Astrocyte (in vitro differentiated cells and primary cell): ENCODE measurements around the gene CCDC78. TPM values are rescaled to one million over a fixed set of nuclear protein-coding genes. Genes with fewer than 3 reads are reported as not detected.

Experiments
- DNase-seq: peaks from one replicate; pipeline ENCODE4 v3.0.0-alpha.2; 2010; ENCODE audit warnings: low read depth
- FAIRE-seq: peaks from 2 replicates; lab custom pipeline; 2011; peaks lifted over from hg19 to GRCh38; lab: Jason Lieb, UNC
- H2AFZ ChIP-seq: 2 replicates; pipeline ENCODE4 v1.6.0; 2012; ENCODE audit warnings: low read depth, low read length, inconsistent platforms
- H3K27ac ChIP-seq: 2 replicates; pipeline ENCODE4 v1.5.1; 2011; ENCODE audit warnings: low read depth, low read length, inconsistent platforms
- H3K27me3 ChIP-seq: 2 replicates; pipeline ENCODE4 v1.6.0; 2011; ENCODE audit warnings: low read length, inconsistent platforms; ENCODE audit not compliant: insufficient read depth
- H3K36me3 ChIP-seq: 2 replicates; pipeline ENCODE4 v1.5.1; 2011; ENCODE audit warnings: low read length, inconsistent platforms; ENCODE audit not compliant: insufficient read depth
- H3K4me1 ChIP-seq: 2 replicates; pipeline ENCODE4 v1.5.1; 2011; ENCODE audit warnings: low read length, inconsistent platforms; ENCODE audit not compliant: insufficient read depth
- H3K4me2 ChIP-seq: 2 replicates; pipeline ENCODE4 v1.6.0; 2012; ENCODE audit warnings: low read length, inconsistent platforms
- H3K4me3 ChIP-seq: 2 replicates; pipeline ENCODE4 v1.5.1; 2011; ENCODE audit warnings: low read depth, mild to moderate bottlenecking, low read length, inconsistent platforms; ENCODE audit not compliant: insufficient read depth
- H3K79me2 ChIP-seq: 2 replicates; pipeline ENCODE4 v1.6.0; 2012; ENCODE audit warnings: mild to moderate bottlenecking, low read length, inconsistent platforms; ENCODE audit not compliant: insufficient read depth
- H3K9ac ChIP-seq: 2 replicates; pipeline ENCODE4 v1.6.0; 2012; ENCODE audit warnings: mild to moderate bottlenecking, low read length, inconsistent platforms
- H3K9me3 ChIP-seq: 2 replicates; pipeline ENCODE4 v1.5.1; 2012; ENCODE audit warnings: low read depth, mild to moderate bottlenecking, low read length, inconsistent platforms; ENCODE audit not compliant: insufficient read depth
- H4K20me1 ChIP-seq: 2 replicates; pipeline ENCODE4 v1.6.0; 2012; ENCODE audit warnings: low read length, inconsistent platforms; ENCODE audit not compliant: insufficient read depth
- H3K27ac Mint-ChIP-seq: one replicate; pipeline ENCODE4 v1.8.0; 2021; ENCODE audit warnings: mild to moderate bottlenecking, mixed read lengths; ENCODE audit not compliant: unreplicated experiment
- H3K27me3 Mint-ChIP-seq: one replicate; pipeline ENCODE4 v1.8.0; 2021; ENCODE audit warnings: low read depth, mixed read lengths; ENCODE audit not compliant: unreplicated experiment
- H3K36me3 Mint-ChIP-seq: one replicate; pipeline ENCODE4 v1.8.0; 2021; ENCODE audit warnings: low read depth, mixed read lengths; ENCODE audit not compliant: unreplicated experiment
- H3K4me1 Mint-ChIP-seq: one replicate; pipeline ENCODE4 v1.8.0; 2021; ENCODE audit warnings: low read depth, mixed read lengths; ENCODE audit not compliant: unreplicated experiment
- H3K4me3 Mint-ChIP-seq: one replicate; pipeline ENCODE4 v1.8.0; 2021; ENCODE audit warnings: mild to moderate bottlenecking, moderate library complexity, mixed read lengths; ENCODE audit not compliant: unreplicated experiment
- H3K9me3 Mint-ChIP-seq: one replicate; pipeline ENCODE4 v1.8.0; 2021; ENCODE audit warnings: mild to moderate bottlenecking, mixed read lengths; ENCODE audit not compliant: unreplicated experiment
- EZH2 ChIP-seq: IDR thresholded peaks from 2 replicates; pipeline ENCODE4 v1.6.1; 2012; ENCODE audit warnings: mild to moderate bottlenecking, low read length, inconsistent platforms; ENCODE audit not compliant: insufficient read depth
- total RNA-seq: library from RNA; stranded (reverse); gene quantifications from 2 replicates; pipeline ENCODE4 v1.2.1, GENCODE V29; 2021
- TF ChIP-seq, protein P1 (sequence below): IDR thresholded peaks from 2 replicates; pipeline ENCODE4 v1.5.1; 2011; ENCODE audit warnings: low read depth, mild to moderate bottlenecking, inconsistent platforms, low read length, moderate library complexity; ENCODE audit not compliant: insufficient read depth

CCDC78 gene
- total RNA-seq, 1 donor from 2014 or later = 4.7 TPM

DNA sequence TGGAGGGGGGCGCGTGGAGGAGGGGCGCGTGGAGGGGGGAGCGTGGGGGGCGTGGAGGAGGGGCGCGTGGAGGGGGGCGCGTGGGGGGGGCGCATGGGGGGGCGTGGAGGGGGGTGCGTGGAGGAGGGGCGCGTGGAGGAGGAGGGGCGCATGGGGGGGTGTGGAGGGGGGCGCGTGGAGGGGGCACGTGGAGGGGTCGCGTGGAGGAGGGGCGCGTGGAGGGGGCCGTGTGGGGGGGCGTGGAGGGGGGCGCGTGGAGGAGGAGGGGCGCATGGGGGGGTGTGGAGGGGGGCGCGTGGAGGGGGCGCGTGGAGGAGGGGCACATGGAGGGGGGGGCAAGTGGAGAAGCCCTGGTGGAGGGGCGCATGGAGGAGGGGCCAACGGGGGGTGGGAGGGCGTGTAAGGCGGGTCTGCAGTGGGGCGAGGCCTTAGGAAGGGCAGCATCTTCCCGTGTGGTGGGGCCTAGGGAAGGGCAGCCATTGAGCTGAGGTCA is 41.5 kb upstream of the CCDC78 start:
- H3K9ac ChIP-seq = no peak overlapping the region
- no peaks in the 10 kb centered on the region for H3K27me3 ChIP-seq
- Mint-ChIP-seq H3K4me1 (no peaks in the 10 kb centered on the region), H3K36me3 (no peaks in the 10 kb centered on the region), H3K27ac (no peak overlapping the region), H3K4me3 (no peak overlapping the region), H3K9me3 (no peaks in the 10 kb centered on the region), H3K27me3 (peaks cover 6% of the 10 kb centered on the region)
- no peak overlapping the region for H3K4me3 ChIP-seq
- no peaks in the 10 kb centered on the region for H3K9me3 ChIP-seq
- H3K36me3 ChIP-seq = no peaks in the 10 kb centered on the region
- H3K4me2 ChIP-seq = no peak overlapping the region
- TF ChIP-seq EZH2 = no peak
- TF ChIP-seq, protein P1, sequence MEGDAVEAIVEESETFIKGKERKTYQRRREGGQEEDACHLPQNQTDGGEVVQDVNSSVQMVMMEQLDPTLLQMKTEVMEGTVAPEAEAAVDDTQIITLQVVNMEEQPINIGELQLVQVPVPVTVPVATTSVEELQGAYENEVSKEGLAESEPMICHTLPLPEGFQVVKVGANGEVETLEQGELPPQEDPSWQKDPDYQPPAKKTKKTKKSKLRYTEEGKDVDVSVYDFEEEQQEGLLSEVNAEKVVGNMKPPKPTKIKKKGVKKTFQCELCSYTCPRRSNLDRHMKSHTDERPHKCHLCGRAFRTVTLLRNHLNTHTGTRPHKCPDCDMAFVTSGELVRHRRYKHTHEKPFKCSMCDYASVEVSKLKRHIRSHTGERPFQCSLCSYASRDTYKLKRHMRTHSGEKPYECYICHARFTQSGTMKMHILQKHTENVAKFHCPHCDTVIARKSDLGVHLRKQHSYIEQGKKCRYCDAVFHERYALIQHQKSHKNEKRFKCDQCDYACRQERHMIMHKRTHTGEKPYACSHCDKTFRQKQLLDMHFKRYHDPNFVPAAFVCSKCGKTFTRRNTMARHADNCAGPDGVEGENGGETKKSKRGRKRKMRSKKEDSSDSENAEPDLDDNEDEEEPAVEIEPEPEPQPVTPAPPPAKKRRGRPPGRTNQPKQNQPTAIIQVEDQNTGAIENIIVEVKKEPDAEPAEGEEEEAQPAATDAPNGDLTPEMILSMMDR = no peak
- H3K27ac ChIP-seq = no peak overlapping the region
- FAIRE-seq = no peak
- DNase-seq = no peak
- H3K79me2 ChIP-seq = no peaks in the 10 kb centered on the region
- no peaks in the 10 kb centered on the region for H4K20me1 ChIP-seq
- H2AFZ ChIP-seq = no peak overlapping the region
- H3K4me1 ChIP-seq = no peaks in the 10 kb centered on the region

DNA sequence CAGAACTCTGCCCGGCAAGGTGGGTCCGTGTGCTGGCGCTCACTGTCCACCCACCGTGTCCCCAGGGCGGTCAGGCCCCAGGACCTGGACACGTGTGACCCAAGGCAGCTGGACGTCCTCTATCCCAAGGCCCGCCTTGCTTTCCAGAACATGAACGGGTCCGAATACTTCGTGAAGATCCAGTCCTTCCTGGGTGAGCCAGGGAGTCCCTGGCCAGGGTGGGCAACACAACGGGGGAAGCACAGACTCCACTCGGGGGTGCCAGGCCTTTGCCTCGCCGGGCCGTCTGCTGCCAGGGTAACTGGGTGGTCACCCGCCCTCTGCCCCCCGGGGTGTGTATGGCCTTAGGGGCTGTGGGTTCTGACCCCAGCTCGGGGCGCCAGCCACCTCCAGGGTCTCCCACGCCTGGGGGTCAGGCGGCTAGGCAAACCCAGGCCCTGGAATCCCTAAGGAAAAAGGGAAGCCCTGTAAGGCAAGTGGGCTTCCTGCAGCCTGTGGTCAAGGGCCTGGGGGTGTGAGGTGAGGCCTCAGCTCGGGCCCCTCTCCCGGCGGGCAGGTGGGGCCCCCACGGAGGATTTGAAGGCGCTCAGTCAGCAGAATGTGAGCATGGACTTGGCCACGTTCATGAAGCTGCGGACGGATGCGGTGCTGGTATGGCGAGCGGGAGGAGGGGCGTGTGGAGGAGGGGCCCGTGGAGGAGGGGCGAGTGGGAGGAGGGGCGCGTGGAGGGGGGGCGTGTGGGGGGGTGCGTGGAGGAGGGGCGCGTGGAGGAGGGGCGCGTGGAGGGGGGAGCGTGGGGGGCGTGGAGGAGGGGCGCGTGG is 40.8 kb upstream of the CCDC78 start:
- H3K4me3 Mint-ChIP-seq = no peak overlapping the region
- no peak for FAIRE-seq

More for the DNA sequence above, 40.8 kb upstream of the CCDC78 start:
- Mint-ChIP-seq H3K27ac (no peak overlapping the region), H3K4me1 (no peaks in the 10 kb centered on the region), H3K27me3 (peaks cover 6% of the 10 kb centered on the region), H3K36me3 (no peaks in the 10 kb centered on the region), H3K9me3 (no peaks in the 10 kb centered on the region)
- Histone ChIP-seq H3K4me2 (no peak overlapping the region), H3K27ac (no peak overlapping the region), H2AFZ (no peak overlapping the region), H3K4me3 (no peak overlapping the region), H3K9ac (no peak overlapping the region), H3K4me1 (no peaks in the 10 kb centered on the region), H3K36me3 (no peaks in the 10 kb centered on the region), H4K20me1 (no peaks in the 10 kb centered on the region), H3K9me3 (no peaks in the 10 kb centered on the region), H3K79me2 (no peaks in the 10 kb centered on the region), H3K27me3 (no peaks in the 10 kb centered on the region)
- no peak for DNase-seq
- no peak for TF ChIP-seq EZH2
- TF ChIP-seq, protein P1 = no peak
